GM21528 (cell line): Measurements from ENCODE around the gene KCNF1.

Experiments
- ATAC-seq: cut with Tn5 transposase; IDR thresholded peaks from one replicate; pipeline ENCODE4 v1.9.1; 2021; ENCODE audit warnings: mild to moderate bottlenecking, moderate library complexity; ENCODE audit not compliant: unreplicated experiment, low FRiP score

KCNF1 gene

GRCh38 chr2:10911291-10912075 lies at the start of gene KCNF1:
Gene KCNF1 (plus strand): TSS chr2:10911934. CDS start chr2:10912427, 493 bp downstream.
- no peak for ATAC-seq

GRCh38 chr2:10862330-10862729 lies 49.4 kb upstream of the KCNF1 start:
- no peak for ATAC-seq

- no peak for ATAC-seq
Observed at GRCh38 chr2:10863047-10863446, 48.7 kb upstream of the KCNF1 start.

- peak; percentile 75 for ATAC-seq
Observed at GRCh38 chr2:10863837-10864236, 47.9 kb upstream of the KCNF1 start.

- ATAC-seq = no peak
Observed at GRCh38 chr2:10864251-10864650, 47.5 kb upstream of the KCNF1 start.

GRCh38 chr2:10864861-10865636 lies 46.7 kb upstream of the KCNF1 start:
- ATAC-seq = peak; percentile 93

- no peak for ATAC-seq
Observed at GRCh38 chr2:10865841-10866240, 45.9 kb upstream of the KCNF1 start.

- ATAC-seq = no peak
Observed at GRCh38 chr2:10867692-10868420, 43.9 kb upstream of the KCNF1 start.

- ATAC-seq = no peak
Observed at GRCh38 chr2:10868465-10869314, 43.0 kb upstream of the KCNF1 start.

- ATAC-seq = no peak
Observed at GRCh38 chr2:10871978-10872377, 39.8 kb upstream of the KCNF1 start.

- no peak for ATAC-seq
Observed at GRCh38 chr2:10873171-10873570, 38.6 kb upstream of the KCNF1 start.

- no peak for ATAC-seq
Observed at GRCh38 chr2:10873790-10874437, 37.8 kb upstream of the KCNF1 start.

GRCh38 chr2:10875126-10875525 lies 36.6 kb upstream of the KCNF1 start:
- ATAC-seq = no peak

GRCh38 chr2:10876394-10876793 lies 35.3 kb upstream of the KCNF1 start:
- no peak for ATAC-seq

GRCh38 chr2:10876963-10877362 lies 34.8 kb upstream of the KCNF1 start:
- ATAC-seq = no peak

- ATAC-seq = no peak
Observed at GRCh38 chr2:10877651-10878111, 34.1 kb upstream of the KCNF1 start.

- no peak for ATAC-seq
Observed at GRCh38 chr2:10878268-10878915, 33.3 kb upstream of the KCNF1 start.

GRCh38 chr2:10879159-10879558 lies 32.6 kb upstream of the KCNF1 start:
- ATAC-seq = no peak
